Stomach smooth muscle (tissue), 2 donors: Measurements from ENCODE around the gene SPEG.

Experiments used
- H3K27ac ChIP-seq: one replicate; pipeline ENCODE4 v1.7.0; 2013; ENCODE audit warnings: mild to moderate bottlenecking, low read length, inconsistent platforms
- H3K27me3 ChIP-seq, 2 donors: one replicate each; pipeline ENCODE4 v1.7.0; 2013; ENCODE audit warnings: low read length in 2 of 2; ENCODE audit not compliant: insufficient read depth in 2 of 2, control insufficient read depth in 1 of 2
- H3K36me3 ChIP-seq, 2 donors: one replicate each; pipeline ENCODE4 v1.7.0; 2013; ENCODE audit warnings: low read length in 2 of 2; ENCODE audit not compliant: control insufficient read depth in 2 of 2, insufficient read depth in 2 of 2
- H3K4me1 ChIP-seq: one replicate; pipeline ENCODE4 v1.7.0; 2013; ENCODE audit warnings: low read length; ENCODE audit not compliant: control insufficient read depth, insufficient read depth
- H3K4me3 ChIP-seq, 2 donors: one replicate each; pipeline ENCODE4 v1.7.0; 2013; ENCODE audit warnings: low read length in 2 of 2
- H3K9ac ChIP-seq, 2 donors: one replicate each; pipeline ENCODE4 v1.7.0; 2013; ENCODE audit warnings: low read length in 2 of 2, mild to moderate bottlenecking in 1 of 2
- H3K9me3 ChIP-seq, 2 donors: one replicate each; pipeline ENCODE4 v1.7.0; 2013; ENCODE audit warnings: low read length in 2 of 2; ENCODE audit not compliant: control insufficient read depth in 2 of 2
- donor health status: healthy.
- donor health status: Pancreatic carcinoma.

SPEG gene

GRCh38 chr2:219514836-219515235, 80.2 kb downstream of the SPEG start:
- H3K4me1 ChIP-seq: peaks cover 12% of the 10 kb centered on the region
- H3K27ac ChIP-seq: no peak overlapping the region
- no peak overlapping the region for H3K4me3 ChIP-seq
- H3K36me3 ChIP-seq: no peaks in the 10 kb centered on the region
- H3K9me3 ChIP-seq: no peaks in the 10 kb centered on the region
- no peak overlapping the region for H3K9ac ChIP-seq
- H3K27me3 ChIP-seq: peaks cover 8 to 13% of the 10 kb centered on the region in 2 donors

DNA sequence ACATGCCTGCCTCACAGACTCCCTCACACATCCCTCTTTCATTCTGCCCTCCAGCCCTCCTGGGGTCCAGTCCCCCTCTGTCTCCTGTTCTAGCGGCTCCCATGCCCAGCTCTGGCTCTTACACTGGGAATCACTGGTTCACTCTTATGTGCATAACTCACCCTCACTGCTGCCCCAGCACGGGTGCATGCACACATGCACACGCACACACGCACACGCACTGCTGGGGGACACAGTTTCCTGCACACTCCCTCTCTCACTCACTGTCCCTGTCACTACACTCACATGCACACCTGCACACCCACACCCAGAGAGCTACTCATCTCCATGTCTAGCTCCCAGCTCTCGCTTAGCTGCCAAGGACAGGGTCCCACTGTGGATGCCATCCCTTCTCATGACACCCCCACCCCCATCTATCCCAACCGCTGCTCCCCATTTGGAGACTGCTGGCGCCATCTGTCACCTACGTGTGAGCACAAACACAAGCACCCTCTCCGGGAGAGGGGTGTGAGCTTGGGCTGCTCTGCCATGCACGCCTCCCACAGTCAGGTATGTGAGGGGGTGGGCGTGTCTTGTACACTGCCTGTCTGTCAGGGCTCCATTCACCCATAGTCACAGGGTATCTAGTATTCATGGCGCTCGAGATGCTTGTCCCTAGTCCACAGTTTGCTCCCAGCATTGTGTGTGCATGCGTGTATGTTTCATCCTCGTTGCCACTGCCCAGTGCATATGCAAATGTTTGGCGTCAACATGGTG, 81.4 kb downstream of the SPEG start:
- H3K9me3 ChIP-seq: no peaks in the 10 kb centered on the region
- peaks cover 6% of the 10 kb centered on the region for H3K4me1 ChIP-seq
- H3K9ac ChIP-seq: no peak overlapping the region
- H3K27ac ChIP-seq: no peak overlapping the region
- peaks cover 8 to 13% of the 10 kb centered on the region in 2 donors for H3K27me3 ChIP-seq
- H3K36me3 ChIP-seq: no peaks in the 10 kb centered on the region
- H3K4me3 ChIP-seq: no peak overlapping the region

DNA sequence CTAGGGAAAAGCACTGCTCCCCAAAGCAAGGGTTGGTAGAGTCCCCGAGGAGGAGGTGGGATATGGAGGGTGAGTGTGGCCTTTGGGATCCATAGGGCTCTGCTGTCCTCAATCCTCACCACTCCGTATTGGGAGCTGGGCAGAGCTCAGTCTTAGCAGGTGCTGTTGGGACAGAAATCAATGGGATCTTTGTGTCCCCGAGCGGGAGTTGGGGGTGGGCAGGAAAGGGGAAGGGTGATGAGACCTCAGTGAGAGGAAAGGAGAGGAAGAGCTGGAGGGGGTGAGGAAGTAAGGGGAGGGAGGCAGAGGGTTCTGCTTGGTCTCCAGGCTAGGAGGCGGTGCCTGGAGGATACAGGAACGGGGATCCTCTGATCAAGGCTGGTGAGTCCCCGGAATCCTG, 82.2 kb downstream of the SPEG start:
- Histone ChIP-seq H3K27ac (no peak overlapping the region), H3K4me1 (peaks cover 11% of the 10 kb centered on the region), H3K9ac (no peak overlapping the region), H3K27me3 (peaks cover 8 to 14% of the 10 kb centered on the region in 2 donors), H3K4me3 (no peak overlapping the region), H3K36me3 (no peaks in the 10 kb centered on the region), H3K9me3 (no peaks in the 10 kb centered on the region)

GRCh38 chr2:219517954-219518778, 83.5 kb downstream of the SPEG start:
- H3K27me3 ChIP-seq: peaks cover 4 to 13% of the 10 kb centered on the region in 2 donors
- H3K4me3 ChIP-seq: no peak overlapping the region
- H3K4me1 ChIP-seq: peaks cover 20% of the 10 kb centered on the region
- no peaks in the 10 kb centered on the region for H3K9me3 ChIP-seq
- H3K9ac ChIP-seq: no peak overlapping the region
- no peaks in the 10 kb centered on the region for H3K36me3 ChIP-seq
- no peak overlapping the region for H3K27ac ChIP-seq

DNA sequence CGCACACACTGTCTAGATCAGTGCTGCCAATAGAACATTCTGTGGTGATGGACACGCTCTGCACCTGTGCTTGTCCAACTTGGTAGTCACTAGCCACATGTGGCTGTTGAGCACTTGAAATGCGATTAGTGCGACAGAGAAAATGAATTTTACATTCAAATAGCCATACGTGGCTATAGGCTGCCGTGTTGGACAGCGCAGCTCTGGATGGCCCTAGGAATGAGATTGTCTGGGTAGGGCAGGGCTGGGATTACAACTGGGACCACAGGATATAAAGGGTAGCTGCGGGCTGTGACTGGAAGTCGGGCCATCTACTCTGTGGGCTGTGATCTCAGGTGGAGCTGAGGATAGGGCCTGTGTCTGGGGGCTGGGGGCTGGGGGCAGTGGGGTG, 84.9 kb downstream of the SPEG start:
- peaks cover 22% of the 10 kb centered on the region for H3K4me1 ChIP-seq
- no peak overlapping the region for H3K9ac ChIP-seq
- H3K27me3 ChIP-seq: peaks cover 8 to 11% of the 10 kb centered on the region in 2 donors

GRCh38 chr2:219520079-219520478, 85.4 kb downstream of the SPEG start:
- Histone ChIP-seq H3K27ac (no peak overlapping the region), H3K27me3 (peaks cover 6 to 8% of the 10 kb centered on the region in 2 donors)

More for the DNA sequence above, 84.9 kb downstream of the SPEG start:
- no peak overlapping the region for H3K4me3 ChIP-seq
- H3K36me3 ChIP-seq: no peaks in the 10 kb centered on the region
- H3K9me3 ChIP-seq: no peaks in the 10 kb centered on the region
- H3K27ac ChIP-seq: no peak overlapping the region

DNA sequence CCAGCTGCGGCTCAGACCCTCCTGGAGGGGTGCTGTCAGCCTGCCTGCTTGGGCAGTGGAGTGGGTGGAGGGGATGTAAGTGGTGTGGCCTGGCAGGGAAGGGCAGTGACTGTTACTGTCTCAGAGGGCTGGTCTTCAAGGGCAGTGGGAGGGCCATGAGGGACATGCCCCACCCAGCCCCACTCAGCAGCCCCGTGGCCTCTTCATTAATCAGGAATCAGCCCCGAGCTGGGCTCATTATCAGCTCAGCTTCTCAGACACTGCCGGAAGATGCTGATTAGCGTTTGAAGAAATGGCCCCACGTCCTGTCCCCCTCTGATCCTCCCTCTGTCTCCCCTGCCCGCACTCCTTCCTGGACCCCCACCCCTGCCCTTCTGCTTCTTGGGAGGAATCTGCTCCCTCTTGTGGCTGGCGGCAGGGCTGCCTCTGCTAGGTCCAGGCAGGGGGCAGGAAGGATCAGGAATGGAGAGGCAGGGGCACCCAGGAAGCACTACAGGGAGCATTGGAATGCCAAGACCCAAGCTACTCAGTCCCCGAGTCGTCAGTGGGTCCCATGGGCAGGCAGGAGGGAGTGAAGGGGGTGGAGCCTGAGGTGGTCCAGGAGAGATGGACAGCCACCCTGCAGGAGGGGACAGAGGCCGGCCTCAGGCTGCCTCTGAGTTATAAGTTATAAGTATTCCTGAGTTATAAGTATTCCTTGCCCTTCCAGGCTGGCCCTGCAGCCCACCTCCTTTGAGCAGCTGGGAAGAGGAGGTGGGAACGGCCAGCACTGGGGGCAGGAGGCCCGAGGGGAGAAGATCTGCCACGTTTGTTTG, 86.6 kb downstream of the SPEG start:
- H3K27me3 ChIP-seq: peaks cover 6% of the 10 kb centered on the region in 2 donors
- H3K4me3 ChIP-seq: no peak overlapping the region
- H3K9me3 ChIP-seq: no peaks in the 10 kb centered on the region
- peak overlapping the region; percentile 66 for H3K27ac ChIP-seq
- no peak overlapping the region for H3K9ac ChIP-seq
- H3K36me3 ChIP-seq: no peaks in the 10 kb centered on the region
- H3K4me1 ChIP-seq: peaks cover 22% of the 10 kb centered on the region

More at GRCh38 chr2:219520079-219520478, 85.4 kb downstream of the SPEG start:
- Histone ChIP-seq H3K9ac (no peak overlapping the region), H3K4me1 (peaks cover 22% of the 10 kb centered on the region), H3K36me3 (no peaks in the 10 kb centered on the region), H3K9me3 (no peaks in the 10 kb centered on the region), H3K4me3 (no peak overlapping the region)

GRCh38 chr2:219522111-219523030, 87.7 kb downstream of the SPEG start:
- no peaks in the 10 kb centered on the region for H3K9me3 ChIP-seq
- H3K27me3 ChIP-seq: peaks cover 3 to 9% of the 10 kb centered on the region in 2 donors
- no peaks in the 10 kb centered on the region for H3K36me3 ChIP-seq
- H3K4me3 ChIP-seq: peak overlapping the region; percentile 34 to 62
- peak overlapping the region; percentile 66 for H3K27ac ChIP-seq
- peak overlapping the region in 1 of 2 donors; percentile 46 for H3K9ac ChIP-seq
- H3K4me1 ChIP-seq: peaks cover 27% of the 10 kb centered on the region

GRCh38 chr2:219523031-219523671, 88.5 kb downstream of the SPEG start:
- Histone ChIP-seq H3K27ac (peak overlapping the region; percentile 24), H3K4me3 (peak overlapping the region; percentile 3 to 62), H3K27me3 (peaks cover 3 to 11% of the 10 kb centered on the region in 2 donors), H3K4me1 (peaks cover 27% of the 10 kb centered on the region), H3K36me3 (no peaks in the 10 kb centered on the region), H3K9ac (peak overlapping the region; percentile 21 to 46), H3K9me3 (no peaks in the 10 kb centered on the region)
